DOHH2 (cell line): ENCODE measurements around the gene GFRA4.

Experiments used
- H3F3A ChIP-seq: fragments of 200-600 bp; sonication (generic), shearing (Covaris generic); 2 replicates; pipeline ENCODE4 v1.6.0; 2016; ENCODE audit warnings: antibody characterized with exemption, mild to moderate bottlenecking; ENCODE audit not compliant: control insufficient read depth, insufficient read depth
- H3K27ac ChIP-seq: fragments of 200-600 bp; sonication (generic); 2 replicates; pipeline ENCODE4 v1.5.1; 2014; ENCODE audit warnings: low read depth, mild to moderate bottlenecking, low read length, moderate library complexity
- H3K27me3 ChIP-seq: fragments of 200-600 bp; sonication (generic); 2 replicates; pipeline ENCODE4 v1.6.1; 2014; ENCODE audit warnings: mild to moderate bottlenecking, low read length, mixed read lengths; ENCODE audit not compliant: control insufficient read depth
- H3K36me3 ChIP-seq: fragments of 200-600 bp; sonication (generic); 2 replicates; pipeline ENCODE4 v1.6.1; 2014; ENCODE audit warnings: mild to moderate bottlenecking, low read length, moderate library complexity, mixed read lengths; ENCODE audit not compliant: control insufficient read depth
- H3K4me1 ChIP-seq: fragments of 200-600 bp; sonication (generic); 2 replicates; pipeline ENCODE4 v1.6.1; 2014; ENCODE audit warnings: mild to moderate bottlenecking, low read length, mixed read lengths; ENCODE audit not compliant: control insufficient read depth
- H3K4me2 ChIP-seq: fragments of 200-600 bp; sonication (generic); 2 replicates; pipeline ENCODE4 v1.6.0; 2014; ENCODE audit warnings: mild to moderate bottlenecking, low read length, moderate library complexity
- H3K4me3 ChIP-seq: fragments of 200-600 bp; sonication (generic); 2 replicates; pipeline ENCODE4 v1.5.1; 2014; ENCODE audit warnings: mild to moderate bottlenecking, low read length, mixed read lengths
- H3K79me2 ChIP-seq: fragments of 200-600 bp; sonication (generic); 2 replicates; pipeline ENCODE4 v1.6.1; 2014; ENCODE audit warnings: mild to moderate bottlenecking, low read length, mixed read lengths; ENCODE audit not compliant: control insufficient read depth
- H3K9me2 ChIP-seq: fragments of 200-600 bp; sonication (generic); replicated peaks from 2 replicates; pipeline ENCODE4 v1.6.1; 2014; ENCODE audit warnings: mild to moderate bottlenecking, low read length, mixed read lengths; ENCODE audit not compliant: control insufficient read depth
- H3K9me3 ChIP-seq: fragments of 200-600 bp; sonication (generic); 2 replicates; pipeline ENCODE4 v1.6.1; 2014; ENCODE audit warnings: antibody characterized with exemption, low read length, mixed read lengths; ENCODE audit not compliant: control insufficient read depth, insufficient read depth
- H4K20me1 ChIP-seq: fragments of 200-600 bp; sonication (generic); 2 replicates; pipeline ENCODE4 v1.6.0; 2014; ENCODE audit warnings: low read depth, mild to moderate bottlenecking, antibody characterized with exemption, low read length, moderate library complexity; ENCODE audit not compliant: control insufficient read depth, insufficient read depth
- CTCF ChIP-seq: fragments of 200-600 bp; sonication (generic); IDR thresholded peaks from one replicate; pipeline ENCODE4 v1.5.1; 2014; ENCODE audit warnings: antibody characterized with exemption, mild to moderate bottlenecking, low read depth, low read length; ENCODE audit not compliant: poor library complexity, severe bottlenecking
- EZH2phosphoT487 ChIP-seq: fragments of 200-600 bp; sonication (generic); IDR thresholded peaks from 2 replicates; pipeline ENCODE4 v1.6.1; 2017; ENCODE audit warnings: borderline replicate concordance, mild to moderate bottlenecking, antibody characterized with exemption, low read length, moderate library complexity, mixed read lengths

GFRA4 gene

DNA sequence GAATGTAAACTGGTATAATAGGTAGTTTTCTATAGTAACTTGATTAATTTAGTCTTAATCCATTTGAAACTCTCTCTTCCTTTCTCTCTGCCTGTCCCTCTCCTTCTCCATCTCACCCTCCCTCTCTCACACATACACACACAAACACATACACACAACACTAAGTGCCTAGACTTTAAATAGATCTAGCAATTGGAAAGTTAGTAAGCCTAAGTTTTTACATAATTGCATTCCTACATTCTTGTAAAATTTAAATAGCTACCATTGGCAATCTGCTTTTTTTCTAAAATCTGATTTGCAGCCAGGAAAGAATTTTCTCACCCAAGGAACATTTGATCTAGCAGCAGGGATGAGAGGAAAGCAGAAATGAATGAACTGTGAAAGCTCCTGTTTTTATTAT is 15.7 kb downstream of the GFRA4 start:
- H3K27ac ChIP-seq: no peak overlapping the region
- H3K4me3 ChIP-seq: no peak overlapping the region
- no peaks in the 10 kb centered on the region for H3K36me3 ChIP-seq
- H3K4me1 ChIP-seq: no peaks in the 10 kb centered on the region
- no peaks in the 10 kb centered on the region for H3F3A ChIP-seq
- no peak for TF ChIP-seq CTCF
- no peak for TF ChIP-seq EZH2phosphoT487
- H3K79me2 ChIP-seq: no peaks in the 10 kb centered on the region
- no peaks in the 10 kb centered on the region for H3K9me3 ChIP-seq
- H3K9me2 ChIP-seq: no peaks in the 10 kb centered on the region
- no peak overlapping the region for H3K4me2 ChIP-seq
- no peaks in the 10 kb centered on the region for H4K20me1 ChIP-seq
- H3K27me3 ChIP-seq: no peaks in the 10 kb centered on the region

DNA sequence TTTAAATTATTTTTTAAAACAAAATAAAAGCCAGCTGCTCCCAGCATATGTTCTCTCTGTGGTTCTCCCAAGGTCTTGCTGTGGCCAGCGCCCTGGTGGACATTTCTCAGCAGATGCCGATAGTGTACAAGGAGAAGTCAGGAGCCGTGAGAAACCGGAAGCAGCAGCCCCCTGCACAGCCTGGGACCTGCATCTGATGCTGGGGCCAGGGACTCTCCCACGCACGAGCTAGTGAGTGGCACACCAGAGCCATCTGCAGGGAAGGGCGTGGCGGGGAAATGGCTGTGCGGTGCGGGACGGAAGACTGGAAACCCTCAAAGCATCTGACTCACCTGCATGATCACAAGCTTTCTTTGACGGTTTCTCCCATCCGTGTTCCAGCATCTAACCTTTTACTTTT is 16.5 kb downstream of the GFRA4 start:
- Histone ChIP-seq H3K9me3 (no peaks in the 10 kb centered on the region), H3K4me3 (no peak overlapping the region), H3K27me3 (no peaks in the 10 kb centered on the region), H3K79me2 (no peaks in the 10 kb centered on the region), H3K9me2 (no peaks in the 10 kb centered on the region), H4K20me1 (no peaks in the 10 kb centered on the region), H3K27ac (no peak overlapping the region), H3K36me3 (no peaks in the 10 kb centered on the region), H3F3A (no peaks in the 10 kb centered on the region), H3K4me1 (no peaks in the 10 kb centered on the region), H3K4me2 (no peak overlapping the region)
- TF ChIP-seq EZH2phosphoT487 (no peak), CTCF (no peak)

GRCh38 chr20:3646067-3646440 is 17.1 kb downstream of the GFRA4 start:
- Histone ChIP-seq H3K79me2 (no peaks in the 10 kb centered on the region), H3K4me2 (no peak overlapping the region), H3K9me2 (no peaks in the 10 kb centered on the region), H3K4me3 (no peak overlapping the region), H3K36me3 (no peaks in the 10 kb centered on the region), H3K27ac (no peak overlapping the region), H3K27me3 (no peaks in the 10 kb centered on the region), H3K9me3 (no peaks in the 10 kb centered on the region), H4K20me1 (no peaks in the 10 kb centered on the region), H3K4me1 (no peaks in the 10 kb centered on the region), H3F3A (no peaks in the 10 kb centered on the region)
- no peak for TF ChIP-seq EZH2phosphoT487
- TF ChIP-seq CTCF: no peak
